ENCODE results near the gene KCNB1. TPM values are rescaled to one million over a fixed set of nuclear protein-coding genes. Genes with fewer than 3 reads are reported as not detected.

KCNB1 gene
- total and polyA plus RNA-seq, 2 of the 4 experiments (the other 2 are of a cell fraction), result 0.05 TPM; not detected in 1

- Histone ChIP-seq H2BK20ac (ENCODE audit: low read depth, low read length) (no peak overlapping the region), H3K18ac (ENCODE audit: low read depth, low read length) (no peak overlapping the region), H3K9ac (ENCODE audit: low read depth, low read length) (no peak overlapping the region), H4K91ac (ENCODE audit: insufficient read depth, low read depth, low read length) (no peak overlapping the region), H3K79me1 (ENCODE audit: low read depth in 1 of 2, low read length in 2 of 2) (no peaks in the 10 kb centered on the region), H3K4me2 (ENCODE audit: low read depth, low read length) (no peak overlapping the region), H4K5ac (ENCODE audit: low read depth, low read length) (no peak overlapping the region), H3K36me3 (ENCODE audit: control insufficient read depth, insufficient read depth, low read length) (no peaks in the 10 kb centered on the region), H4K8ac (ENCODE audit: low read depth in 2 of 2, low read length in 2 of 2) (no peak overlapping the region), H3K23ac (ENCODE audit: low read depth, low read length) (no peak overlapping the region), H2AK9ac (replicated peaks; ENCODE audit: low read depth, low read length, poor library complexity) (no peak overlapping the region), H3K27me3 (ENCODE audit: control insufficient read depth, insufficient read depth, low read length) (peaks cover 41% of the 10 kb centered on the region), H3K4me1 (ENCODE audit: control insufficient read depth, insufficient read depth, low read length) (no peaks in the 10 kb centered on the region), H3K9me1 (ENCODE audit: insufficient read depth, low read length) (no peaks in the 10 kb centered on the region), H2BK5ac (ENCODE audit: low read depth, low read length, poor library complexity, severe bottlenecking) (no peak overlapping the region), H2BK120ac (ENCODE audit: low read depth, low read length) (no peak overlapping the region), H4K20me1 (ENCODE audit: insufficient read depth, low read length) (no peaks in the 10 kb centered on the region), H2AK5ac (ENCODE audit: low read depth, low read length) (no peak overlapping the region), H3K4me3 (ENCODE audit: insufficient read depth, low read depth, low read length) (no peak overlapping the region), H3K9me3 (ENCODE audit: control insufficient read depth, insufficient read depth, low read length) (no peaks in the 10 kb centered on the region), H3K14ac (replicated peaks; ENCODE audit: low read depth, low read length) (no peak overlapping the region), H2AFZ (replicated peaks; ENCODE audit: low read length, poor library complexity) (no peak overlapping the region), H3K4ac (ENCODE audit: low read depth, low read length) (no peak overlapping the region), H2BK15ac (ENCODE audit: low read depth, low read length) (no peak overlapping the region), H3K56ac (ENCODE audit: extremely low read depth, insufficient read depth, low read length) (no peak overlapping the region), H3K27ac (ENCODE audit: insufficient read depth, low read length) (no peak overlapping the region)
- POLR2A ChIA-PET (ENCODE audit: unreplicated experiment), result no interaction called here
- intact Hi-C loops (cut with micrococcal nuclease) (no loop called here), in situ Hi-C loops (cut with MboI; ENCODE audit: low sequenced_read_pairs) (no loop called here), dilution Hi-C loops (cut with HindIII; ENCODE audit: low sequenced_read_pairs, unreplicated experiment) (no loop called here)
- no peak for ATAC-seq (ENCODE audit: low read depth)
- CTCF ChIA-PET, result no interaction called here
- TF ChIP-seq MAFK (IDR thresholded peaks at IDR 0.05; ENCODE audit: low read depth, low read length) (no peak), CTCF (conservative IDR thresholded peaks at IDR 0.05; ENCODE audit: low read depth, low read length) (no peak), RAD21 (IDR thresholded peaks at IDR 0.05; ENCODE audit: low read length) (no peak), POLR2A (IDR thresholded peaks at IDR 0.05; ENCODE audit: low read depth, low read length) (no peak), SMC3 (IDR thresholded peaks at IDR 0.05; ENCODE audit: low read depth, low read length) (no peak), FOS (IDR thresholded peaks at IDR 0.05; ENCODE audit: low read depth, low read length) (no peak), ELK1 (IDR thresholded peaks at IDR 0.05; ENCODE audit: borderline replicate concordance, low read depth, low read length) (no peak), MXI1 (IDR thresholded peaks at IDR 0.05; ENCODE audit: borderline replicate concordance, low read depth, low read length) (no peak), CHD1 (IDR thresholded peaks at IDR 0.05; ENCODE audit: low read depth, low read length) (no peak), MAZ (IDR thresholded peaks at IDR 0.05; ENCODE audit: borderline replicate concordance, low read depth, low read length) (no peak), USF2 (IDR thresholded peaks at IDR 0.05; ENCODE audit: low read depth, low read length) (no peak)
- DNase-seq, result no peak
- 67% methylated on average over 2 of the region's 3 CpGs; no CpG with 5 or more reads in 1 of the 2 experiments for WGBS, 2 experiments (ENCODE audit: extremely low coverage in 2 of 2, insufficient read length in 1 of 2)
- no TSS peak for BruUV-seq (replicated peaks)
These were observed 45.4 kb downstream of the KCNB1 start for GRCh38 chr20:49437057-49437456.

Measured in IMR-90 (cell line).